ENCODE measurements around the gene RNMT. TPM values are rescaled to one million over a fixed set of nuclear protein-coding genes. Genes with fewer than 3 reads are reported as not detected.
A peak's percentile ranks its signal among the peaks of the same experiment; 100 is the strongest.
"Not testable (repeated sequence)": the region's sequence is repeated elsewhere in the genome, so short reads cannot be mapped to it uniquely, and the experiment has no call there.

RNMT gene
- polyA plus RNA-seq, 4 donors: 8.4 to 35.7 (median 9.6) TPM

- not testable (repeated sequence) for FAIRE-seq; H3K27me3 ChIP-seq (ENCODE audit: control insufficient read depth in 3 of 3, insufficient read depth in 3 of 3, low read length in 3 of 3)
- WGBS, 3 donors: 92 to 94% (median 93%) methylated on average over 5 of the region's 5 CpGs
Observed at GRCh38 chr18:13695337-13695736, 31.1 kb upstream of the RNMT start.

GRCh38 chr18:13696961-13697360 is 29.5 kb upstream of the RNMT start:
- H3K36me3 ChIP-seq (ENCODE audit: control insufficient read depth in 3 of 3, insufficient read depth in 2 of 3, low read depth in 1 of 3, low read length in 3 of 3): peaks cover 0 to 3% (median 0%) of the 10 kb centered on the region in 3 donors
- FAIRE-seq: no peak
- 91 to 95% (median 91%) methylated on average over 3 of the region's 3 CpGs for WGBS, 3 donors

More at GRCh38 chr18:13695337-13695736, 31.1 kb upstream of the RNMT start:
- H3K27ac ChIP-seq (ENCODE audit: low read depth in 1 of 3, low read length in 2 of 3); H3K4me1 ChIP-seq (ENCODE audit: control insufficient read depth in 3 of 3, insufficient read depth in 2 of 3, low read depth in 1 of 3, low read length in 2 of 3); H3K4me3 ChIP-seq (ENCODE audit: low read depth in 1 of 3, low read length in 3 of 3); DNase-seq; H3K36me3 ChIP-seq (ENCODE audit: control insufficient read depth in 3 of 3, insufficient read depth in 2 of 3, low read depth in 1 of 3, low read length in 3 of 3): not testable (repeated sequence)
- H3K9me3 ChIP-seq (ENCODE audit: control insufficient read depth in 2 of 2, insufficient read depth in 1 of 2, low read depth in 1 of 2, low read length in 1 of 2): peaks cover 0 to 22% of the 10 kb centered on the region in 2 donors

GRCh38 chr18:13700153-13700552 is 26.3 kb upstream of the RNMT start:
- Histone ChIP-seq H3K27me3 (ENCODE audit: control insufficient read depth in 3 of 3, insufficient read depth in 3 of 3, low read length in 3 of 3) (no peaks in the 10 kb centered on the region), H3K4me3 (ENCODE audit: low read depth in 1 of 3, low read length in 3 of 3) (no peak overlapping the region), H3K27ac (ENCODE audit: low read depth in 1 of 3, low read length in 2 of 3) (no peak overlapping the region), H3K9me3 (ENCODE audit: control insufficient read depth in 2 of 2, insufficient read depth in 1 of 2, low read depth in 1 of 2, low read length in 1 of 2) (peaks cover 2 to 45% of the 10 kb centered on the region in 2 donors), H3K4me1 (ENCODE audit: control insufficient read depth in 3 of 3, insufficient read depth in 2 of 3, low read depth in 1 of 3, low read length in 2 of 3) (no peaks in the 10 kb centered on the region), H3K36me3 (ENCODE audit: control insufficient read depth in 3 of 3, insufficient read depth in 2 of 3, low read depth in 1 of 3, low read length in 3 of 3) (peaks cover 0 to 3% (median 0%) of the 10 kb centered on the region in 3 donors)
- 89 to 96% (median 91%) methylated on average over 1 of the region's 1 CpG for WGBS, 3 donors
- FAIRE-seq (no peak), DNase-seq (no peak)

More at GRCh38 chr18:13696961-13697360, 29.5 kb upstream of the RNMT start:
- DNase-seq: no peak
- no peak overlapping the region for H3K4me3 ChIP-seq (ENCODE audit: low read depth in 1 of 3, low read length in 3 of 3)
- no peaks in the 10 kb centered on the region for H3K4me1 ChIP-seq (ENCODE audit: control insufficient read depth in 3 of 3, insufficient read depth in 2 of 3, low read depth in 1 of 3, low read length in 2 of 3)
- no peak overlapping the region for H3K27ac ChIP-seq (ENCODE audit: low read depth in 1 of 3, low read length in 2 of 3)
- H3K27me3 ChIP-seq (ENCODE audit: control insufficient read depth in 3 of 3, insufficient read depth in 3 of 3, low read length in 3 of 3): no peaks in the 10 kb centered on the region
- peaks cover 2 to 30% of the 10 kb centered on the region in 2 donors for H3K9me3 ChIP-seq (ENCODE audit: control insufficient read depth in 2 of 2, insufficient read depth in 1 of 2, low read depth in 1 of 2, low read length in 1 of 2)

- 94 to 100% (median 96%) methylated on average over 1 of the region's 1 CpG for WGBS, 3 donors
Observed at GRCh38 chr18:13703899-13704298, 22.6 kb upstream of the RNMT start.

GRCh38 chr18:13710414-13710831 is 16.1 kb upstream of the RNMT start:
- Histone ChIP-seq H3K27ac (ENCODE audit: low read depth in 1 of 3, low read length in 2 of 3) (no peak overlapping the region), H3K4me1 (ENCODE audit: control insufficient read depth in 3 of 3, insufficient read depth in 2 of 3, low read depth in 1 of 3, low read length in 2 of 3) (no peaks in the 10 kb centered on the region), H3K4me3 (ENCODE audit: low read depth in 1 of 3, low read length in 3 of 3) (no peak overlapping the region), H3K36me3 (ENCODE audit: control insufficient read depth in 3 of 3, insufficient read depth in 2 of 3, low read depth in 1 of 3, low read length in 3 of 3) (no peaks in the 10 kb centered on the region), H3K27me3 (ENCODE audit: control insufficient read depth in 3 of 3, insufficient read depth in 3 of 3, low read length in 3 of 3) (no peaks in the 10 kb centered on the region), H3K9me3 (ENCODE audit: control insufficient read depth in 2 of 2, insufficient read depth in 1 of 2, low read depth in 1 of 2, low read length in 1 of 2) (peaks cover 0 to 13% of the 10 kb centered on the region in 2 donors)
- DNase-seq (no peak), FAIRE-seq (no peak)
- WGBS, 3 donors: 85 to 89% (median 88%) methylated on average over 6 of the region's 6 CpGs

More at GRCh38 chr18:13703899-13704298, 22.6 kb upstream of the RNMT start:
- H3K4me1 ChIP-seq (ENCODE audit: control insufficient read depth in 3 of 3, insufficient read depth in 2 of 3, low read depth in 1 of 3, low read length in 2 of 3): no peaks in the 10 kb centered on the region
- peaks cover 2 to 46% of the 10 kb centered on the region in 2 donors for H3K9me3 ChIP-seq (ENCODE audit: control insufficient read depth in 2 of 2, insufficient read depth in 1 of 2, low read depth in 1 of 2, low read length in 1 of 2)
- no peak for DNase-seq
- H3K27ac ChIP-seq (ENCODE audit: low read depth in 1 of 3, low read length in 2 of 3): no peak overlapping the region
- H3K36me3 ChIP-seq (ENCODE audit: control insufficient read depth in 3 of 3, insufficient read depth in 2 of 3, low read depth in 1 of 3, low read length in 3 of 3): no peaks in the 10 kb centered on the region
- no peak overlapping the region for H3K4me3 ChIP-seq (ENCODE audit: low read depth in 1 of 3, low read length in 3 of 3)
- H3K27me3 ChIP-seq (ENCODE audit: control insufficient read depth in 3 of 3, insufficient read depth in 3 of 3, low read length in 3 of 3): no peaks in the 10 kb centered on the region
- FAIRE-seq: peak; percentile 36

- Histone ChIP-seq H3K27me3 (ENCODE audit: control insufficient read depth in 3 of 3, insufficient read depth in 3 of 3, low read length in 3 of 3) (no peaks in the 10 kb centered on the region), H3K9me3 (ENCODE audit: control insufficient read depth in 2 of 2, insufficient read depth in 1 of 2, low read depth in 1 of 2, low read length in 1 of 2) (peaks cover 0 to 11% of the 10 kb centered on the region in 2 donors), H3K27ac (ENCODE audit: low read depth in 1 of 3, low read length in 2 of 3) (no peak overlapping the region), H3K36me3 (ENCODE audit: control insufficient read depth in 3 of 3, insufficient read depth in 2 of 3, low read depth in 1 of 3, low read length in 3 of 3) (no peaks in the 10 kb centered on the region), H3K4me3 (ENCODE audit: low read depth in 1 of 3, low read length in 3 of 3) (no peak overlapping the region), H3K4me1 (ENCODE audit: control insufficient read depth in 3 of 3, insufficient read depth in 2 of 3, low read depth in 1 of 3, low read length in 2 of 3) (no peaks in the 10 kb centered on the region)
- DNase-seq (peak in 1 of 2 donors; percentile 32), FAIRE-seq (no peak)
- WGBS, 3 donors: 84 to 89% (median 85%) methylated on average over 8 of the region's 8 CpGs
Observed at GRCh38 chr18:13712400-13713131, 13.9 kb upstream of the RNMT start.

- no peak for FAIRE-seq
- 73 to 86% (median 75%) methylated on average over 8 of the region's 8 CpGs for WGBS, 3 donors
Observed at GRCh38 chr18:13713455-13714055, 12.9 kb upstream of the RNMT start.

GRCh38 chr18:13715330-13715729 is 11.1 kb upstream of the RNMT start:
- 88 to 95% (median 93%) methylated on average over 2 of the region's 2 CpGs for WGBS, 3 donors
- no peak for FAIRE-seq
- Histone ChIP-seq H3K36me3 (ENCODE audit: control insufficient read depth in 3 of 3, insufficient read depth in 2 of 3, low read depth in 1 of 3, low read length in 3 of 3) (no peaks in the 10 kb centered on the region), H3K9me3 (ENCODE audit: control insufficient read depth in 2 of 2, insufficient read depth in 1 of 2, low read depth in 1 of 2, low read length in 1 of 2) (peaks cover 0 to 7% of the 10 kb centered on the region in 2 donors), H3K4me3 (ENCODE audit: low read depth in 1 of 3, low read length in 3 of 3) (no peak overlapping the region), H3K4me1 (ENCODE audit: control insufficient read depth in 3 of 3, insufficient read depth in 2 of 3, low read depth in 1 of 3, low read length in 2 of 3) (no peaks in the 10 kb centered on the region), H3K27me3 (ENCODE audit: control insufficient read depth in 3 of 3, insufficient read depth in 3 of 3, low read length in 3 of 3) (no peaks in the 10 kb centered on the region), H3K27ac (ENCODE audit: low read depth in 1 of 3, low read length in 2 of 3) (no peak overlapping the region)
- no peak for DNase-seq

More at GRCh38 chr18:13713455-13714055, 12.9 kb upstream of the RNMT start:
- Histone ChIP-seq H3K4me1 (ENCODE audit: control insufficient read depth in 3 of 3, insufficient read depth in 2 of 3, low read depth in 1 of 3, low read length in 2 of 3) (no peaks in the 10 kb centered on the region), H3K9me3 (ENCODE audit: control insufficient read depth in 2 of 2, insufficient read depth in 1 of 2, low read depth in 1 of 2, low read length in 1 of 2) (peaks cover 0 to 8% of the 10 kb centered on the region in 2 donors), H3K27me3 (ENCODE audit: control insufficient read depth in 3 of 3, insufficient read depth in 3 of 3, low read length in 3 of 3) (no peaks in the 10 kb centered on the region), H3K36me3 (ENCODE audit: control insufficient read depth in 3 of 3, insufficient read depth in 2 of 3, low read depth in 1 of 3, low read length in 3 of 3) (no peaks in the 10 kb centered on the region), H3K4me3 (ENCODE audit: low read depth in 1 of 3, low read length in 3 of 3) (no peak overlapping the region), H3K27ac (ENCODE audit: low read depth in 1 of 3, low read length in 2 of 3) (no peak overlapping the region)
- DNase-seq: no peak

All from small intestine (tissue), 7 donors.